Lung (tissue), 12 donors: Measurements from ENCODE around the gene SLC25A53. TPM values are rescaled to one million over a fixed set of nuclear protein-coding genes. Genes with fewer than 3 reads are reported as not detected.

ENCODE experiments used
- ATAC-seq: fragments of 200-7000 bp; cut with Tn5 transposase; one replicate; pipeline ENCODE4 v1.9.1; 2020; ENCODE audit warnings: moderate number of reproducible peaks; ENCODE audit not compliant: insufficient read depth, low FRiP score
- DNase-seq, 3 donors: peaks; one replicate each; pipeline ENCODE4 v3.0.0-alpha.2; 2013 to 2017
- H3K27ac ChIP-seq, 2 donors: one replicate each; pipeline ENCODE4 v1.5.1; 2013; ENCODE audit warnings: mild to moderate bottlenecking in 2 of 2, moderate library complexity in 2 of 2, control low read depth in 1 of 2, inconsistent platforms in 1 of 2, low read depth in 1 of 2, low read length in 1 of 2
- H3K27me3 ChIP-seq, 3 donors: one replicate each; pipeline ENCODE4 v1.5.1; 2013; ENCODE audit warnings: low read length in 2 of 3; ENCODE audit not compliant: control insufficient read depth in 3 of 3, insufficient read depth in 3 of 3
- H3K36me3 ChIP-seq, 4 donors: one replicate each; pipeline ENCODE4 v1.5.1; 2013; ENCODE audit warnings: low read length in 4 of 4, mild to moderate bottlenecking in 1 of 4, moderate library complexity in 1 of 4; ENCODE audit not compliant: control insufficient read depth in 4 of 4, insufficient read depth in 4 of 4
- H3K4me1 ChIP-seq, 5 donors: one replicate each; pipeline ENCODE4 v1.5.1; 2013; ENCODE audit warnings: low read length in 5 of 5, mild to moderate bottlenecking in 2 of 5, moderate library complexity in 1 of 5; ENCODE audit not compliant: control insufficient read depth in 5 of 5, insufficient read depth in 5 of 5
- H3K4me3 ChIP-seq: one replicate; pipeline ENCODE4 v1.5.1; 2013; ENCODE audit warnings: mild to moderate bottlenecking, control low read depth, moderate library complexity
- H3K9ac ChIP-seq, 2 donors: one replicate each; pipeline ENCODE4 v1.5.1; 2013; ENCODE audit warnings: low read length in 2 of 2, control low read depth in 1 of 2; ENCODE audit not compliant: insufficient read depth in 1 of 2
- H3K9me3 ChIP-seq, 4 donors: one replicate each; pipeline ENCODE4 v1.5.1; 2013; ENCODE audit warnings: low read length in 3 of 4, mild to moderate bottlenecking in 1 of 4, moderate library complexity in 1 of 4; ENCODE audit not compliant: control insufficient read depth in 4 of 4, insufficient read depth in 3 of 4
- WGBS, 2 donors: extraction: QIAGEN DNeasy Blood & Tissue Kit; methylation state at CpG; one replicate each; pipeline ENCODE4 v1.1.7; 2013; 5-methylcytosine and 5-hydroxymethylcytosine counted together
- polyA plus RNA-seq, 2 donors: library from polyadenylated mRNA; stranded (reverse); fragments of 200-250 nt; gene quantifications; one replicate each; pipeline ENCODE4 v1.2.1, GENCODE V29; 2013
- total RNA-seq, 2 donors: library from RNA; depleted of rRNA in 1 of 2; stranded (reverse); fragments of >200 nt in 1 of 2; gene quantifications; one replicate each; pipeline ENCODE4 v1.2.1, GENCODE V29; 2014 to 2021
- TF ChIP-seq, protein P1 (sequence below): IDR thresholded peaks from 2 replicates; pipeline ENCODE4 v1.5.1; 2012; ENCODE audit warnings: mild to moderate bottlenecking; ENCODE audit errors: control extremely low read depth, extremely low read depth
- donor health status: control.
- donor health status: control.
- donor health status: Bipolar disorder and iron deficiency.
- donor health status: healthy.
- donor health status: DM: yes; HTN: yes; CAD: no.

The SLC25A53 gene
- total and polyA plus RNA-seq, 4 donors, result 4.8 to 29.4 (median 5.9) TPM

DNA sequence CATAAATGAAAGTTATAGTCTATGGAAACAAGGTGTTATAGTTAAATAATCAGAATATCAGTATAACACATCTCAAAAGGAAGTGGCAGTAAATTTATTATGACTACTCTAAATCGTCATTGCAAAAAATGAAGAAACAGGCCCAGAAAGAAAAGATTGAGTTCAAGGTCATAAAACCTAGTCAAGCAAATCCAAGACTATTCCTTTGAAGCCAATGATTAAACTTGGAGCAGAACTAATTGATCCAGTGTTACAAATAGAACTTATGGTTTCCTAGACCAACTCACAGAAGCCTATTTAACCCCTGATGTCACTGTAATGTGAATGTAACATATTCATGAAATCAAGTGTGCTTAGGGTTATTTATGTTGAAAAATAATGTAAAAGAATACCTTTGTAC lies 11.3 kb upstream of the SLC25A53 start:
- TF ChIP-seq, protein P1, sequence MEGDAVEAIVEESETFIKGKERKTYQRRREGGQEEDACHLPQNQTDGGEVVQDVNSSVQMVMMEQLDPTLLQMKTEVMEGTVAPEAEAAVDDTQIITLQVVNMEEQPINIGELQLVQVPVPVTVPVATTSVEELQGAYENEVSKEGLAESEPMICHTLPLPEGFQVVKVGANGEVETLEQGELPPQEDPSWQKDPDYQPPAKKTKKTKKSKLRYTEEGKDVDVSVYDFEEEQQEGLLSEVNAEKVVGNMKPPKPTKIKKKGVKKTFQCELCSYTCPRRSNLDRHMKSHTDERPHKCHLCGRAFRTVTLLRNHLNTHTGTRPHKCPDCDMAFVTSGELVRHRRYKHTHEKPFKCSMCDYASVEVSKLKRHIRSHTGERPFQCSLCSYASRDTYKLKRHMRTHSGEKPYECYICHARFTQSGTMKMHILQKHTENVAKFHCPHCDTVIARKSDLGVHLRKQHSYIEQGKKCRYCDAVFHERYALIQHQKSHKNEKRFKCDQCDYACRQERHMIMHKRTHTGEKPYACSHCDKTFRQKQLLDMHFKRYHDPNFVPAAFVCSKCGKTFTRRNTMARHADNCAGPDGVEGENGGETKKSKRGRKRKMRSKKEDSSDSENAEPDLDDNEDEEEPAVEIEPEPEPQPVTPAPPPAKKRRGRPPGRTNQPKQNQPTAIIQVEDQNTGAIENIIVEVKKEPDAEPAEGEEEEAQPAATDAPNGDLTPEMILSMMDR, result no peak
- 18 to 26% methylated on average over 1 of the region's 1 CpG for WGBS, 2 donors
- no peak overlapping the region for H3K4me3 ChIP-seq
- ATAC-seq (no peak), DNase-seq (no peak)
- H3K36me3 ChIP-seq, result peaks cover 0 to 2% (median 0%) of the 10 kb centered on the region in 4 donors
- no peak overlapping the region for H3K27ac ChIP-seq
- H3K9me3 ChIP-seq, result no peaks in the 10 kb centered on the region
- peak overlapping the region in 1 of 2 donors; percentile 7 for H3K9ac ChIP-seq
- H3K27me3 ChIP-seq, result peaks cover 0 to 21% (median 11%) of the 10 kb centered on the region in 3 donors
- peaks cover 0 to 10% (median 0%) of the 10 kb centered on the region in 5 donors for H3K4me1 ChIP-seq

DNA sequence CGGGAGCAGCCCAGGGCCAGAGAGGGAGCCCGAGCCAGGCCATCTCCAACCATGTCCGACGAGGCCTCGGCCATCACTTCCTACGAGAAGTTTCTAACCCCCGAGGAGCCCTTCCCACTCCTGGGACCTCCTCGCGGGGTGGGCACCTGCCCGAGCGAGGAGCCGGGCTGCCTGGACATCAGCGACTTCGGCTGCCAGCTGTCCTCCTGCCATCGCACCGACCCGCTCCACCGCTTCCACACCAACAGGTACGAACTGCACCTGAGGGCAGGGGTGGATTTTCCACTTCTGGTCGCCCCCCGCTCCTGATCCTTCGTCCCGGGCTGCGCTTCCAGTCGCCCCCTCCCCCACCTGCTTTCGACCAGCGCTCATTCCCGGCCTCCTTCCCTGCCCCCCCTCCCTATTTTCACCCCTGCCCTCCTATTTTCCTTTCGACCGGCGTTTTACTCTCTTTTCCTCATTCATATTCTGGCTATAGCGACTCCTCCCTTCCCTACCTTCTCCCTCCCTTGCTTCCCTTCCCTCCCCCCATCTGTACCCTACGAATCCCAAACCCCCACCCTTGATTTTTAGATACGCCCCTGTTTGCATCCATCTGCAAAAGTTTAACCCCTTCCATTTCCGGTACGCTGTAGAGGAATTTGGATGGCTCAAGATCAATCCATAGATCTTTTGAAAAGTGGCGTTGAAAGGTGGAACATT lies 10.1 kb upstream of the SLC25A53 start:
- peak overlapping the region; percentile 73 to 94 for H3K27ac ChIP-seq
- peak; percentile 3 for ATAC-seq
- peaks cover 0 to 27% (median 7%) of the 10 kb centered on the region in 3 donors for H3K27me3 ChIP-seq

DNA sequence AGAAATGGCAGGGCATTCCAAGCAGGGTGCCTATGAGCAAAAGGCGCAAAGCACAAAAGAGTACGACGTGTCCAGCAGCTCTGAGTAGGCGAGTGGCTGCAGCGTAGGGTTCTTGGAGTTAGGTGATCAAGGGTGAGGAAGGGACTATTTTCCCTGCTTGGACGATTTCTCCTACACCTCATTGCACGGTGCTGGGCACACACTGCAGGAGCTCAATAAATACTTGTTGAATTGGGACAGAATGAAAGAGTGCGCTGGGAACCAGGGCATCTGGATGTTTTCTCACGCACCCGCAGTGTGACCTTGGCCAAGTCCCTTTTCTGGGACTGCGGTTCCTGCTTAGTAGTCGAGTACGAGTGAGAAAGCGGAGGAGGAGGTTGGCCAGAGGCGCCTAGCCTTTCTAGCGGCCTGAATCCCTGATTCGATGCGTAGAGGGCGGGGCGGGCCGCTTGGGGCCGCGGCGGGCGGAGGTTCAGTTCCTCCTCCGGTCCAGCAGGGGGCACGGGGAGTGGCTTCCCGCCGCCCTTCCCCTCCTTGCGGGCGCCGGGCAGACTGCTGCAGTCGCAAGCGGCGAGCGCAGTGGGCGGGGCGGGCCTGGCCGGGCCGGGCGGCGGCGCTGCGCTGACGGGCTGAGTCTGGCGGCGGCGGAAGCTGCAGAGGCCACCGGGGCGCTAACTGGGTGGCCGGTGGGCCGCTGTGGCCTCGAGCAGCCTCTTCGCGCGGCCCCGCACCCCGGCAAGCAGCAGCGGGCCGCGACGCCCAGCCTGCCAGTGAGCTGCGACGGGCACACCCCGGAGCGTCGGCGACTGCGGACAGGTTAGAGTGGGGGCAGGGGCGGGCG lies 9.3 kb upstream of the SLC25A53 start, which contains the start of gene FAM199X:
FAM199X (plus strand) TSS at position 560 of the 841 bp plus-strand sequence. CDS start 333 bp downstream, outside the sequence.
- Histone ChIP-seq H3K27me3 (peaks cover 0 to 29% (median 7%) of the 10 kb centered on the region in 3 donors), H3K9ac (peak within 1 kb of the TSS; percentile 31 to 62), H3K36me3 (peaks cover 0 to 2% (median 0%) of the 10 kb centered on the region in 4 donors), H3K27ac (peak within 1 kb of the TSS; percentile 73 to 94), H3K4me1 (peaks cover 0 to 10% (median 0%) of the 10 kb centered on the region in 5 donors), H3K9me3 (no peaks in the 10 kb centered on the region), H3K4me3 (peak within 1 kb of the TSS; percentile 81)
- 3 to 33% methylated on average over 22 to 71 of the region's 71 CpGs for WGBS, 2 donors
- TF ChIP-seq, protein P1, result peak; percentile 53
- peak; percentile 84 to 91 (median 90) for DNase-seq
- peak; percentile 97 for ATAC-seq

More for the DNA sequence above, 10.1 kb upstream of the SLC25A53 start:
- H3K4me3 ChIP-seq, result peak overlapping the region; percentile 81
- TF ChIP-seq, protein P1, result no peak
- H3K9ac ChIP-seq, result peak overlapping the region in 1 of 2 donors; percentile 31
- WGBS, 2 donors, result 1 to 42% methylated on average over 23 to 37 of the region's 37 CpGs
- H3K9me3 ChIP-seq, result no peaks in the 10 kb centered on the region
- DNase-seq, result peak in 2 of 3 donors; percentile 9
- peaks cover 0 to 2% (median 0%) of the 10 kb centered on the region in 4 donors for H3K36me3 ChIP-seq
- H3K4me1 ChIP-seq, result peaks cover 0 to 10% (median 0%) of the 10 kb centered on the region in 5 donors
